Psoas muscle (tissue), 8 donors: ENCODE data around the gene SLC13A1. TPM values are rescaled to one million over a fixed set of nuclear protein-coding genes. Genes with fewer than 3 reads are reported as not detected.

Experiments used
- ATAC-seq, 4 donors: fragments of 200-7000 bp; cut with Tn5 transposase; one replicate each; pipeline ENCODE4 v1.9.1; 2020; ENCODE audit warnings: moderate library complexity in 3 of 4, mild to moderate bottlenecking in 2 of 4
- DNase-seq, 2 donors: peaks; one replicate each; pipeline ENCODE4 v3.0.0-alpha.2; 2020
- H3K27ac ChIP-seq: fragments of 200-600 bp; one replicate; pipeline ENCODE4 v1.8.0; 2022
- H3K27me3 ChIP-seq, 3 donors: fragments of 200-600 bp in 1 of 3; one replicate each; pipeline versions ENCODE4 v1.6.1 to v1.8.0; 2013 to 2022; ENCODE audit warnings: low read length in 2 of 3, mild to moderate bottlenecking in 2 of 3, moderate library complexity in 1 of 3; ENCODE audit not compliant: insufficient read depth in 3 of 3
- H3K36me3 ChIP-seq, 2 donors: fragments of 200-600 bp in 1 of 2; one replicate each; pipeline versions ENCODE4 v1.6.1 to v1.8.0; 2013 to 2022; ENCODE audit warnings: low read depth in 1 of 2, mild to moderate bottlenecking in 1 of 2, moderate library complexity in 1 of 2; ENCODE audit not compliant: insufficient read depth in 1 of 2
- H3K4me1 ChIP-seq: fragments of 200-600 bp; one replicate; pipeline ENCODE4 v1.8.0; 2022
- H3K4me3 ChIP-seq: fragments of 200-600 bp; one replicate; pipeline ENCODE4 v1.8.0; 2022; ENCODE audit warnings: mild to moderate bottlenecking
- H3K9me3 ChIP-seq: fragments of 200-600 bp; one replicate; pipeline ENCODE4 v1.8.0; 2022
- WGBS, 3 donors: extraction: QIAGEN DNeasy Blood & Tissue Kit; methylation state at CpG; one replicate each; pipeline versions ENCODE4 v1.1.6 to v1.1.7; 2013; 5-methylcytosine and 5-hydroxymethylcytosine counted together
- intact Hi-C, 2 donors: fragments of 100-400 bp; cut with DNase I; formaldehyde crosslinking; loops; one replicate each; pipeline versions ENCODE4 v1.11.0 to v1.14.2; 2022
- polyA plus RNA-seq, 3 donors: library from polyadenylated mRNA; stranded (reverse); fragments of 200-250 nt; gene quantifications; one replicate each; pipeline ENCODE4 v1.2.3, GENCODE V29; 2013
- total RNA-seq, 4 donors: library from RNA; stranded (reverse); fragmentation: NEBNext Ultra II Directional in 2 of 4; extraction: Animal tissue kit (Norgen Biotek cat#: 25700) in 2 of 4; gene quantifications; one replicate each; pipeline versions ENCODE4 v1.2.1 to v1.2.4, GENCODE V29; 2021 to 2023
- TF ChIP-seq, protein P1 (sequence below): fragments of 200-600 bp; IDR thresholded peaks from one replicate; pipeline ENCODE4 v1.8.0; 2022; ENCODE audit warnings: antibody characterized with exemption
- donor health status: healthy with polysubstance abuse.
- donor health status: DM: no; HTN: no; CAD: no; lungs with moderate emphysema.
- donor health status: Bipolar disorder and iron deficiency.
- donor health status: healthy.
- donor health status: DM: yes; HTN: yes; CAD: no.
- donor health status: DM: no; HTN: no; CAD: no.
- donor health status: DM: no; HTN: no; CAD: no.
- donor health status: DM: yes; HTN: yes; CAD: no.

Gene SLC13A1
- total and polyA plus RNA-seq, 7 donors: 0.12 TPM; not detected in 6

- no peak for DNase-seq
- no peaks in the 10 kb centered on the region for H3K4me1 ChIP-seq
- no peak overlapping the region for H3K4me3 ChIP-seq
- no peak for ATAC-seq
- no peaks in the 10 kb centered on the region for H3K9me3 ChIP-seq
- TF ChIP-seq, protein P1, sequence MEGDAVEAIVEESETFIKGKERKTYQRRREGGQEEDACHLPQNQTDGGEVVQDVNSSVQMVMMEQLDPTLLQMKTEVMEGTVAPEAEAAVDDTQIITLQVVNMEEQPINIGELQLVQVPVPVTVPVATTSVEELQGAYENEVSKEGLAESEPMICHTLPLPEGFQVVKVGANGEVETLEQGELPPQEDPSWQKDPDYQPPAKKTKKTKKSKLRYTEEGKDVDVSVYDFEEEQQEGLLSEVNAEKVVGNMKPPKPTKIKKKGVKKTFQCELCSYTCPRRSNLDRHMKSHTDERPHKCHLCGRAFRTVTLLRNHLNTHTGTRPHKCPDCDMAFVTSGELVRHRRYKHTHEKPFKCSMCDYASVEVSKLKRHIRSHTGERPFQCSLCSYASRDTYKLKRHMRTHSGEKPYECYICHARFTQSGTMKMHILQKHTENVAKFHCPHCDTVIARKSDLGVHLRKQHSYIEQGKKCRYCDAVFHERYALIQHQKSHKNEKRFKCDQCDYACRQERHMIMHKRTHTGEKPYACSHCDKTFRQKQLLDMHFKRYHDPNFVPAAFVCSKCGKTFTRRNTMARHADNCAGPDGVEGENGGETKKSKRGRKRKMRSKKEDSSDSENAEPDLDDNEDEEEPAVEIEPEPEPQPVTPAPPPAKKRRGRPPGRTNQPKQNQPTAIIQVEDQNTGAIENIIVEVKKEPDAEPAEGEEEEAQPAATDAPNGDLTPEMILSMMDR: no peak
- intact Hi-C loops: no loop called here
- H3K27ac ChIP-seq: no peak overlapping the region
- H3K27me3 ChIP-seq: no peaks in the 10 kb centered on the region
- no peaks in the 10 kb centered on the region for H3K36me3 ChIP-seq
- 52 to 62% (median 59%) methylated on average over 2 of the region's 2 CpGs for WGBS, 3 donors
These were observed 809 bp downstream of the SLC13A1 start for GRCh38 chr7:123198668-123199652.

GRCh38 chr7:123198111-123198510, 1.7 kb downstream of the SLC13A1 start:
- intact Hi-C loops: no loop called here
- WGBS, 3 donors: 38 to 50% (median 46%) methylated on average over 2 of the region's 2 CpGs
- Histone ChIP-seq H3K4me1 (no peaks in the 10 kb centered on the region), H3K27ac (no peak overlapping the region), H3K9me3 (no peaks in the 10 kb centered on the region), H3K4me3 (no peak overlapping the region), H3K27me3 (no peaks in the 10 kb centered on the region), H3K36me3 (no peaks in the 10 kb centered on the region)
- ATAC-seq (no peak), DNase-seq (no peak)
- TF ChIP-seq, protein P1: no peak

GRCh38 chr7:123193235-123193634, 6.5 kb downstream of the SLC13A1 start:
- no peaks in the 10 kb centered on the region for H3K36me3 ChIP-seq
- 64 to 72% (median 69%) methylated on average over 2 of the region's 2 CpGs for WGBS, 3 donors
- H3K4me3 ChIP-seq: no peak overlapping the region

DNA sequence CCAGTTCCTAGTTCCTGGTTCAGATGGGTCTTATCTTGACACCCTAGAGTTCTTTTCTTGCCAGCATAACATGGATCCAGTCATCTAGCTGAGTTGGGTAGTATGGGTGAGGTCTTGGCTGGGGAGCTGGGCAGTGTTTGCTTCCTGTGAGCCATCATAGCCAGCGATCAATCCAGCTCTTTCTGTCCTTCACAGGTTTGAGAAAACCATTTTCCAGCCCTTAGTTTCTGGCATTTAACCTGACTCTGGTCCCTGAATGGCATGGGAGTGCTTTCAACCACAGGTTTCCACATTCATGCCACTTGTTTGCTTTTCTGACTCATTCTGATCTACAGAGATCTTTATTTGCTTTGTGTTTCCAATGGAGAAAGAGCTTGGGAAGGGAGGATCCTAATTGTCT, 8.6 kb downstream of the SLC13A1 start:
- DNase-seq: no peak
- intact Hi-C loops: no loop called here
- 75 to 95% (median 76%) methylated on average over 1 of the region's 1 CpG for WGBS, 3 donors
- Histone ChIP-seq H3K9me3 (no peaks in the 10 kb centered on the region), H3K36me3 (no peaks in the 10 kb centered on the region), H3K27me3 (no peaks in the 10 kb centered on the region), H3K27ac (no peak overlapping the region), H3K4me1 (no peaks in the 10 kb centered on the region), H3K4me3 (no peak overlapping the region)
- no peak for ATAC-seq
- TF ChIP-seq, protein P1: no peak

More at GRCh38 chr7:123193235-123193634, 6.5 kb downstream of the SLC13A1 start:
- DNase-seq (no peak), ATAC-seq (no peak)
- Histone ChIP-seq H3K4me1 (no peaks in the 10 kb centered on the region), H3K27ac (no peak overlapping the region), H3K27me3 (no peaks in the 10 kb centered on the region), H3K9me3 (no peaks in the 10 kb centered on the region)
- intact Hi-C loops: no loop called here
- TF ChIP-seq, protein P1: no peak
